Activated CD4-positive, alpha-beta T cell treated with anti-CD3 and anti-CD28 coated beads, Interleukin-2, amount 50 U/mL, for 1 hour (primary cell): Measurements from ENCODE around the gene ZNF579.

Source experiments
- DNase-seq: peaks from one replicate; pipeline ENCODE4 v3.0.0-alpha.2; 2020

ZNF579 gene

GRCh38 chr19:55611300-55611982 is 30.8 kb upstream of the ZNF579 start:
- no peak for DNase-seq

- DNase-seq, result no peak
Observed at GRCh38 chr19:55609326-55609725, 28.7 kb upstream of the ZNF579 start.

- no peak for DNase-seq
Observed at GRCh38 chr19:55606817-55607216, 26.2 kb upstream of the ZNF579 start.

- no peak for DNase-seq
Observed at GRCh38 chr19:55606471-55606787, 25.8 kb upstream of the ZNF579 start.

- DNase-seq, result peak; percentile 65
Observed at GRCh38 chr19:55605637-55606470, 25.2 kb upstream of the ZNF579 start, which contains the start of gene ZNF865. Gene ZNF865, plus strand, starts transcription at chr19:55605647. Its CDS starts 7,972 bp downstream, at chr19:55613619.

- DNase-seq, result peak; percentile 98
Observed at GRCh38 chr19:55605207-55605636, 24.6 kb upstream of the ZNF579 start.

GRCh38 chr19:55603581-55604292 is 23.1 kb upstream of the ZNF579 start:
- no peak for DNase-seq

- DNase-seq, result no peak
Observed at GRCh38 chr19:55603115-55603514, 22.5 kb upstream of the ZNF579 start.

GRCh38 chr19:55602104-55603001 is 21.7 kb upstream of the ZNF579 start:
- no peak for DNase-seq

GRCh38 chr19:55601084-55601483 is 20.4 kb upstream of the ZNF579 start:
- no peak for DNase-seq

GRCh38 chr19:55600662-55601028 is 20.0 kb upstream of the ZNF579 start:
- DNase-seq, result no peak

GRCh38 chr19:55599842-55600661 is 19.4 kb upstream of the ZNF579 start, which contains the start of gene ZNF524:
Gene ZNF524, plus strand, starts transcription at chr19:55600288. Its CDS starts 1,825 bp downstream, at chr19:55602113.
- peak; percentile 76 for DNase-seq

- DNase-seq, result peak; percentile 93
Observed at GRCh38 chr19:55599468-55599841, 18.8 kb upstream of the ZNF579 start, which contains the start of gene FIZ1. Gene FIZ1, minus strand, starts transcription at chr19:55599517. Its CDS starts 1,652 bp downstream, at chr19:55597865.

GRCh38 chr19:55598719-55599467 is 18.2 kb upstream of the ZNF579 start:
- DNase-seq, result peak; percentile 93

- DNase-seq, result no peak
Observed at GRCh38 chr19:55598034-55598433, 17.4 kb upstream of the ZNF579 start.

- DNase-seq, result no peak
Observed at GRCh38 chr19:55597501-55597921, 16.9 kb upstream of the ZNF579 start.

GRCh38 chr19:55596304-55596703 is 15.7 kb upstream of the ZNF579 start:
- no peak for DNase-seq

GRCh38 chr19:55594996-55595545 is 14.4 kb upstream of the ZNF579 start:
- no peak for DNase-seq

- DNase-seq, result no peak
Observed at GRCh38 chr19:55593096-55593772, 12.6 kb upstream of the ZNF579 start.
